Suprapubic skin (tissue), 3 donors: ENCODE results near the gene ZNF281.

Source experiments
- EP300 ChIP-seq: sonication (generic); formaldehyde crosslinking; IDR thresholded peaks from one replicate; pipeline ENCODE4 v1.6.1; 2017; ENCODE audit warnings: antibody characterized with exemption
- POLR2A ChIP-seq, 2 donors: fragments of 450-650 bp; IDR thresholded peaks; one replicate each; pipeline ENCODE4 v1.6.1; 2017; ENCODE audit warnings: antibody characterized with exemption in 2 of 2, mild to moderate bottlenecking in 2 of 2, moderate library complexity in 2 of 2
- TF ChIP-seq, protein P1 (sequence below), 2 donors: fragments of 200-600 bp in 1 of 2; fragments of 450-650 bp in 1 of 2; sonication (generic) in 1 of 2; IDR thresholded peaks; one replicate each; pipeline ENCODE4 v1.5.1; 2016 to 2019; ENCODE audit warnings: antibody characterized with exemption in 2 of 2, mild to moderate bottlenecking in 1 of 2, moderate library complexity in 1 of 2

DNA sequence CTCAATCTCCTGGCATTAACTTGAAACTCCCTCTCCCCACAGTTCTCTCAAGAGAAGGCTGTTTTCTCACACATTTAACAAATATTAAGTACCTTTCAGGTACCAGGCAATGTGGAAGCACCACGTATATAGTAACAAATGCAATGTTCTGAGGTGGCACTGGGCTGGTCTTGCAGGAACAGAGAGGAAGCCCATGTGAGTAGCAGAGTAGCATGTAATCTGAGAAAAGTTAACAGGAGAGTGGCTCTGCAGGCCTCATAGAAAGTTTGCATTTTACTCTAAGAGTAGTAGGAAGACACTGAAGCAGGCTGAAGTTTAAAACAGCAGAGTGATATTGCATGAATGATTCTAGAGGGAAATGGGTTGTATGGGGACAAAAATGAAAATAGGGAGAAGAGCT, 21.0 kb downstream of the ZNF281 start:
- TF ChIP-seq, protein P1, sequence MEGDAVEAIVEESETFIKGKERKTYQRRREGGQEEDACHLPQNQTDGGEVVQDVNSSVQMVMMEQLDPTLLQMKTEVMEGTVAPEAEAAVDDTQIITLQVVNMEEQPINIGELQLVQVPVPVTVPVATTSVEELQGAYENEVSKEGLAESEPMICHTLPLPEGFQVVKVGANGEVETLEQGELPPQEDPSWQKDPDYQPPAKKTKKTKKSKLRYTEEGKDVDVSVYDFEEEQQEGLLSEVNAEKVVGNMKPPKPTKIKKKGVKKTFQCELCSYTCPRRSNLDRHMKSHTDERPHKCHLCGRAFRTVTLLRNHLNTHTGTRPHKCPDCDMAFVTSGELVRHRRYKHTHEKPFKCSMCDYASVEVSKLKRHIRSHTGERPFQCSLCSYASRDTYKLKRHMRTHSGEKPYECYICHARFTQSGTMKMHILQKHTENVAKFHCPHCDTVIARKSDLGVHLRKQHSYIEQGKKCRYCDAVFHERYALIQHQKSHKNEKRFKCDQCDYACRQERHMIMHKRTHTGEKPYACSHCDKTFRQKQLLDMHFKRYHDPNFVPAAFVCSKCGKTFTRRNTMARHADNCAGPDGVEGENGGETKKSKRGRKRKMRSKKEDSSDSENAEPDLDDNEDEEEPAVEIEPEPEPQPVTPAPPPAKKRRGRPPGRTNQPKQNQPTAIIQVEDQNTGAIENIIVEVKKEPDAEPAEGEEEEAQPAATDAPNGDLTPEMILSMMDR (IDR thresholded peaks at IDR 0.05), result no peak
- TF ChIP-seq POLR2A (IDR thresholded peaks at IDR 0.05), result no peak
- no peak for TF ChIP-seq EP300
